Lower lobe of right lung (tissue), 2 donors: Measurements from ENCODE around the gene NAB2. TPM values are rescaled to one million over a fixed set of nuclear protein-coding genes. Genes with fewer than 3 reads are reported as not detected.
"Not testable (repeated sequence)": the region's sequence is repeated elsewhere in the genome, so short reads cannot be mapped to it uniquely, and the experiment has no call there.

Source experiments
- ATAC-seq, 2 donors: fragments of 200-7000 bp; cut with Tn5 transposase; one replicate each; pipeline ENCODE4 v1.9.1; 2020 to 2022; ENCODE audit warnings: mild to moderate bottlenecking in 2 of 2, moderate library complexity in 2 of 2
- DNase-seq: peaks from one replicate; pipeline ENCODE4 v3.0.0-alpha.2; 2020
- H3K27ac ChIP-seq: fragments of 200-600 bp; one replicate; pipeline ENCODE4 v1.8.0; 2022
- H3K27me3 ChIP-seq: fragments of 200-600 bp; one replicate; pipeline ENCODE4 v1.8.0; 2022; ENCODE audit warnings: low read depth
- H3K36me3 ChIP-seq: fragments of 200-600 bp; one replicate; pipeline ENCODE4 v1.8.0; 2022; ENCODE audit warnings: mild to moderate bottlenecking
- H3K4me1 ChIP-seq: fragments of 200-600 bp; one replicate; pipeline ENCODE4 v1.8.0; 2022
- H3K4me3 ChIP-seq: fragments of 200-600 bp; one replicate; pipeline ENCODE4 v1.8.0; 2022; ENCODE audit warnings: mild to moderate bottlenecking
- H3K9me3 ChIP-seq: fragments of 200-600 bp; one replicate; pipeline ENCODE4 v1.8.0; 2022
- CTCF ChIP-seq: fragments of 200-600 bp; IDR thresholded peaks from one replicate; pipeline ENCODE4 v1.8.0; 2022; ENCODE audit warnings: antibody characterized with exemption, mild to moderate bottlenecking
- intact Hi-C: fragments of 100-400 bp; cut with DNase I; formaldehyde crosslinking; loops from one replicate; pipeline ENCODE4 v1.11.0; 2022
- total RNA-seq: library from RNA; stranded (reverse); fragmentation: NEBNext Ultra II Directional; extraction: Animal tissue kit (Norgen Biotek cat#: 25700); gene quantifications from one replicate; pipeline ENCODE4 v1.2.1, GENCODE V29; 2021
- donor health status: DM: no; HTN: yes; CAD: no; lungs with severe emphysema.

The NAB2 gene
- total RNA-seq, 1 donor from 2014 or later, result 28.9 TPM

GRCh38 chr12:57116580-57117281 is 27.8 kb downstream of the NAB2 start:
- no peak for TF ChIP-seq CTCF
- Histone ChIP-seq H3K27ac (no peak overlapping the region), H3K36me3 (no peaks in the 10 kb centered on the region), H3K4me1 (peaks cover 14% of the 10 kb centered on the region), H3K9me3 (no peaks in the 10 kb centered on the region), H3K27me3 (no peaks in the 10 kb centered on the region), H3K4me3 (no peak overlapping the region)
- no peak for DNase-seq
- ATAC-seq, result no peak
- intact Hi-C loops, result no loop called here

- Histone ChIP-seq H3K27ac (peak overlapping the region; percentile 7), H3K4me3 (no peak overlapping the region), H3K4me1 (peaks cover 6% of the 10 kb centered on the region), H3K27me3 (no peaks in the 10 kb centered on the region), H3K36me3 (no peaks in the 10 kb centered on the region), H3K9me3 (no peaks in the 10 kb centered on the region)
- intact Hi-C loops, result no loop called here
- DNase-seq, result no peak
- no peak for TF ChIP-seq CTCF
- peak; percentile 79 to 87 for ATAC-seq
These were observed 29.9 kb downstream of the NAB2 start for GRCh38 chr12:57118711-57119271.

- DNase-seq, result no peak
- ATAC-seq, result no peak
- intact Hi-C loops, result loop anchor here (10.0 kb wide), 1 partner anchor 55 kb away; no protein-coding TSS in a partner anchor
- H3K4me1 ChIP-seq, result peaks cover 6% of the 10 kb centered on the region
- H3K27me3 ChIP-seq, result no peaks in the 10 kb centered on the region
- no peak for TF ChIP-seq CTCF
- no peak overlapping the region for H3K4me3 ChIP-seq
- H3K27ac ChIP-seq, result peak overlapping the region; percentile 7
- no peaks in the 10 kb centered on the region for H3K9me3 ChIP-seq
- no peaks in the 10 kb centered on the region for H3K36me3 ChIP-seq
These were observed 30.6 kb downstream of the NAB2 start for GRCh38 chr12:57119294-57120085.

GRCh38 chr12:57120718-57121117 is 31.8 kb downstream of the NAB2 start:
- not testable (repeated sequence) for DNase-seq, H3K36me3 ChIP-seq, H3K4me3 ChIP-seq, H3K9me3 ChIP-seq, H3K27me3 ChIP-seq, H3K4me1 ChIP-seq, H3K27ac ChIP-seq, ATAC-seq
- intact Hi-C loops, result loop anchor here (10.0 kb wide), 1 partner anchor 54 kb away; no protein-coding TSS in a partner anchor

- ATAC-seq (no peak), DNase-seq (no peak)
- no peaks in the 10 kb centered on the region for H3K9me3 ChIP-seq
- TF ChIP-seq CTCF, result no peak
- peaks cover 14% of the 10 kb centered on the region for H3K4me1 ChIP-seq
- no peaks in the 10 kb centered on the region for H3K36me3 ChIP-seq
- H3K27me3 ChIP-seq, result no peaks in the 10 kb centered on the region
- H3K4me3 ChIP-seq, result no peak overlapping the region
- no peak overlapping the region for H3K27ac ChIP-seq
- intact Hi-C loops, result loop anchor here (10.0 kb wide), 1 partner anchor 51 kb away; no protein-coding TSS in a partner anchor
These were observed 34.9 kb downstream of the NAB2 start for GRCh38 chr12:57123813-57124212.
